Tibial nerve (tissue), 4 donors: ENCODE measurements around the gene DCTN1. TPM values are rescaled to one million over a fixed set of nuclear protein-coding genes. Genes with fewer than 3 reads are reported as not detected.
A peak's percentile ranks its signal among the peaks of the same experiment; 100 is the strongest.

Experiments
- DNase-seq, 2 donors: peaks; one replicate each; pipeline ENCODE4 v3.0.0-alpha.2; 2019; ENCODE audit warnings: low spot score in 2 of 2
- H3K27ac ChIP-seq, 4 donors: fragments of 200-600 bp; sonication (generic) in 3 of 4; one replicate each; pipeline ENCODE4 v1.5.1; 2017 to 2019; ENCODE audit warnings: mild to moderate bottlenecking in 1 of 4
- H3K27me3 ChIP-seq, 2 donors: fragments of 200-600 bp; sonication (generic) in 1 of 2; one replicate each; pipeline versions ENCODE4 v1.5.1 to v1.6.0; 2017 to 2019
- H3K36me3 ChIP-seq, 3 donors: fragments of 200-600 bp; sonication (generic); one replicate each; pipeline ENCODE4 v1.5.1; 2018 to 2019
- H3K4me1 ChIP-seq, 4 donors: fragments of 200-600 bp; sonication (generic) in 3 of 4; one replicate each; pipeline ENCODE4 v1.5.1; 2017 to 2019
- H3K4me3 ChIP-seq, 4 donors: fragments of 200-600 bp; sonication (generic) in 3 of 4; one replicate each; pipeline ENCODE4 v1.5.1; 2017 to 2019; ENCODE audit warnings: mild to moderate bottlenecking in 1 of 4, moderate library complexity in 1 of 4
- H3K9me3 ChIP-seq, 4 donors: fragments of 200-600 bp; sonication (generic) in 3 of 4; one replicate each; pipeline ENCODE4 v1.5.1; 2017 to 2019
- CTCF ChIP-seq, 5 experiments: fragments of 200-600 bp in 3 of 5; fragments of 450-650 bp in 2 of 5; sonication (generic) in 3 of 5; IDR thresholded peaks; one replicate each; pipeline ENCODE4 v1.5.1; 2016 to 2019; ENCODE audit warnings: antibody characterized with exemption in 5 of 5, mild to moderate bottlenecking in 3 of 5, moderate library complexity in 2 of 5
- EP300 ChIP-seq, 2 donors: sonication (generic); formaldehyde crosslinking; IDR thresholded peaks; one replicate each; pipeline ENCODE4 v1.6.1; 2017; ENCODE audit warnings: antibody characterized with exemption in 2 of 2, mild to moderate bottlenecking in 1 of 2
- POLR2A ChIP-seq, 2 donors: fragments of 450-650 bp; IDR thresholded peaks; one replicate each; pipeline ENCODE4 v1.6.1; 2017; ENCODE audit warnings: antibody characterized with exemption in 2 of 2, mild to moderate bottlenecking in 2 of 2, moderate library complexity in 2 of 2
- whole genome bisulfite sequencing, 2 donors: methylation state at CpG; one replicate each; pipeline ENCODE4 v1.1.5; 2018; 5-methylcytosine and 5-hydroxymethylcytosine counted together
- total RNA-seq, 4 donors: library from RNA; depleted of rRNA; stranded (reverse); fragments of >200 nt; gene quantifications; one replicate each; pipeline ENCODE4 v1.1.0, GENCODE V29; 2016

DCTN1 gene
- total RNA-seq = 100 to 1,000 TPM; 122 to 157 (median 140) TPM

- WGBS, 2 donors = 15 to 22% methylated on average over 14 of the region's 14 CpGs
- Histone ChIP-seq H3K9me3 (no peaks in the 10 kb centered on the region), H3K4me3 (peak within 1 kb of the TSS; percentile 27 to 49 (median 33)), H3K4me1 (peaks cover 0 to 78% (median 23%) of the 10 kb centered on the region in 4 donors), H3K27me3 (no peaks in the 10 kb centered on the region), H3K36me3 (peaks cover 0 to 26% (median 0%) of the 10 kb centered on the region in 3 donors), H3K27ac (peak within 1 kb of the TSS in 3 of 4 donors; percentile 55 to 72 (median 68))
- peak in 1 of 2 donors; percentile 37 for DNase-seq
- no peak for TF ChIP-seq EP300 (IDR thresholded peaks at IDR 0.05)
- no peak for TF ChIP-seq POLR2A (IDR thresholded peaks at IDR 0.05)
- no peak for TF ChIP-seq CTCF (IDR thresholded peaks at IDR 0.05)
Observed at GRCh38 chr2:74379851-74380789, at the start of gene DCTN1. TSS of gene DCTN1 (minus strand) at chr2:74380311. CDS start at chr2:74380037, 274 bp downstream.

- 65 to 77% methylated on average over 5 of the region's 5 CpGs for WGBS, 2 donors
Observed at GRCh38 chr2:74428675-74429074, 48.6 kb upstream of the DCTN1 start.

GRCh38 chr2:74427551-74427950 is 47.4 kb upstream of the DCTN1 start:
- no peak overlapping the region for H3K27ac ChIP-seq

More at GRCh38 chr2:74428675-74429074, 48.6 kb upstream of the DCTN1 start:
- H3K9me3 ChIP-seq = no peaks in the 10 kb centered on the region
- DNase-seq = no peak
- peaks cover 8 to 80% (median 10%) of the 10 kb centered on the region in 3 donors for H3K36me3 ChIP-seq
- peak overlapping the region in 1 of 4 donors; percentile 14 for H3K27ac ChIP-seq
- H3K4me1 ChIP-seq = peaks cover 0 to 13% (median 0%) of the 10 kb centered on the region in 4 donors
- H3K4me3 ChIP-seq = no peak overlapping the region
- TF ChIP-seq POLR2A (IDR thresholded peaks at IDR 0.05) = no peak
- no peak for TF ChIP-seq CTCF (IDR thresholded peaks at IDR 0.05)
- TF ChIP-seq EP300 (IDR thresholded peaks at IDR 0.05) = no peak
- H3K27me3 ChIP-seq = no peaks in the 10 kb centered on the region

GRCh38 chr2:74426181-74426758 is 46.2 kb upstream of the DCTN1 start:
- peaks cover 0 to 15% (median 6%) of the 10 kb centered on the region in 4 donors for H3K4me1 ChIP-seq
- no peak for TF ChIP-seq POLR2A (IDR thresholded peaks at IDR 0.05)
- TF ChIP-seq EP300 (IDR thresholded peaks at IDR 0.05) = no peak
- TF ChIP-seq CTCF (IDR thresholded peaks at IDR 0.05) = no peak
- no peak overlapping the region for H3K27ac ChIP-seq
- no peak for DNase-seq
- 61 to 71% methylated on average over 11 to 14 of the region's 14 CpGs for WGBS, 2 donors
- H3K9me3 ChIP-seq = no peaks in the 10 kb centered on the region
- no peaks in the 10 kb centered on the region for H3K27me3 ChIP-seq
- H3K36me3 ChIP-seq = peaks cover 5 to 66% (median 8%) of the 10 kb centered on the region in 3 donors
- no peak overlapping the region for H3K4me3 ChIP-seq

More at GRCh38 chr2:74427551-74427950, 47.4 kb upstream of the DCTN1 start:
- WGBS, 2 donors = 74% methylated on average over 3 of the region's 3 CpGs
- no peak for DNase-seq
- TF ChIP-seq CTCF (IDR thresholded peaks at IDR 0.05) (no peak), EP300 (IDR thresholded peaks at IDR 0.05) (no peak), POLR2A (IDR thresholded peaks at IDR 0.05) (no peak)
- no peaks in the 10 kb centered on the region for H3K27me3 ChIP-seq
- H3K36me3 ChIP-seq = peaks cover 8 to 78% (median 10%) of the 10 kb centered on the region in 3 donors
- H3K4me1 ChIP-seq = peaks cover 0 to 15% (median 0%) of the 10 kb centered on the region in 4 donors
- H3K4me3 ChIP-seq = no peak overlapping the region
- H3K9me3 ChIP-seq = no peaks in the 10 kb centered on the region
